Neural progenitor cell (in vitro differentiated cells): Measurements from ENCODE around the gene ADGRV1.

Experiments used
- CTCF ChIP-seq: fragments of 200-600 bp; sonication (generic); IDR thresholded peaks from 2 replicates; pipeline ENCODE4 v1.5.1; 2017; ENCODE audit warnings: antibody characterized with exemption, mild to moderate bottlenecking
- EZH2 ChIP-seq: fragments of 200-600 bp; sonication (generic); IDR thresholded peaks from 2 replicates; pipeline ENCODE4 v1.6.1; 2017; ENCODE audit warnings: antibody characterized with exemption, mild to moderate bottlenecking, moderate library complexity

- no peak for TF ChIP-seq CTCF
- no peak for TF ChIP-seq EZH2
Observed at GRCh38 chr5:90807496-90807895, 248.9 kb downstream of the ADGRV1 start.
